ENCODE measurements around the gene KRTCAP3. TPM values are rescaled to one million over a fixed set of nuclear protein-coding genes. Genes with fewer than 3 reads are reported as not detected.
"Not testable (repeated sequence)": the region's sequence is repeated elsewhere in the genome, so short reads cannot be mapped to it uniquely, and the experiment has no call there.

KRTCAP3 gene
- total RNA-seq, 4 donors from 2014 or later, result 3.6 to 18.1 TPM; not detected in 2

DNA sequence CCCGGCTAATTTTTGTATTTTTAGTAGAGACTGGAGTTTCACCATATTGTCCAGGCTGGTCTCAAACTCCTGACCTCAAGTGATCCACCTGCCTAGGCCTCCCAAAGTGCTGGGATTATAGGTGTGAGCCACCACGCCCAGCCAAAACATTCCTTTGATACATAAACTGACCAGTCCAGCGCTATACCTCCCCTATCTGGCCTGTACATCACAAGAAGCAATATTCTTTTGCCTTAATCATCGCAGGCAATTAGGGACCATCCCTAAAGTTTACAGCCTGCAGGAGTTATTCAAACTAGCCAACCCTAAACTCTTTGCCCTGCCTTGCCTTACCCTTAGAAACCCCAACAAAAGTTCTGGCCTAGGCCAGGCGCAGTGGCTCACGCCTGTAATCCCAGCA, 26.0 kb upstream of the KRTCAP3 start:
- no peak for DNase-seq (ENCODE audit: low spot score in 2 of 2)
- Histone ChIP-seq H3K4me3 (no peak overlapping the region), H3K27me3 (no peaks in the 10 kb centered on the region), H3K9me3 (no peaks in the 10 kb centered on the region), H3K36me3 (no peaks in the 10 kb centered on the region), H3K4me1 (no peaks in the 10 kb centered on the region), H3K27ac (no peak overlapping the region)
- WGBS, 2 donors, result 92% methylated on average over 6 of the region's 6 CpGs
- no peak for TF ChIP-seq CTCF (IDR thresholded peaks at IDR 0.05)
- TF ChIP-seq EP300 (IDR thresholded peaks at IDR 0.05), result no peak
- no peak for TF ChIP-seq POLR2A (IDR thresholded peaks at IDR 0.05)

GRCh38 chr2:27420996-27421395, 21.2 kb upstream of the KRTCAP3 start:
- TF ChIP-seq CTCF (IDR thresholded peaks at IDR 0.05) (no peak), POLR2A (IDR thresholded peaks at IDR 0.05) (no peak), EP300 (IDR thresholded peaks at IDR 0.05) (no peak)
- Histone ChIP-seq H3K9me3 (no peaks in the 10 kb centered on the region), H3K27me3 (no peaks in the 10 kb centered on the region), H3K4me1 (no peaks in the 10 kb centered on the region), H3K4me3 (no peak overlapping the region), H3K27ac (no peak overlapping the region), H3K36me3 (no peaks in the 10 kb centered on the region)
- DNase-seq (ENCODE audit: low spot score in 2 of 2), result no peak

- Histone ChIP-seq H3K9me3 (no peaks in the 10 kb centered on the region), H3K4me1 (no peaks in the 10 kb centered on the region), H3K27me3 (no peaks in the 10 kb centered on the region), H3K4me3 (no peak overlapping the region), H3K27ac (no peak overlapping the region), H3K36me3 (no peaks in the 10 kb centered on the region)
- no peak for TF ChIP-seq EP300 (IDR thresholded peaks at IDR 0.05)
- TF ChIP-seq CTCF (IDR thresholded peaks at IDR 0.05), result no peak
- TF ChIP-seq POLR2A (IDR thresholded peaks at IDR 0.05), result no peak
- no peak for DNase-seq (ENCODE audit: low spot score in 2 of 2)
- 79 to 82% methylated on average over 4 of the region's 4 CpGs for WGBS, 2 donors
Observed at GRCh38 chr2:27421660-27422250, 20.4 kb upstream of the KRTCAP3 start.

DNA sequence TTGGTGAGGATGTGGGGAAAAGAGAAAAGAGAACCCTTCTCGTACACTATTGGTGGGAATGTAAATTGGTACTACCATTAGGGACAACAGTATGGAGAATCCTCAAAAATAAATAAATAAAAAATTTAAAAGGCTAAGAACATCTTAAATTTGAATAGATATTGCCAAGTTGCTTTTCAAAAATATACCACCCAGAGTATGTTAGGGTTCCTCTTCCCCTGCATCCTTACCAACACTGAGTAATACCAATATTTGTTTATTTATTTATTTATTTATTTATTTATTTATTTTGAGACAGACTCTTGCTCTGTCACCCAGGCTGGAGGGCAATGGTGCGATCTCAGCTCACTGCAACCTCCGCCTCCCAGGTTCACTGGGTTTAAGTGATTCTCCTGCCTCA, 19.2 kb upstream of the KRTCAP3 start:
- no peak for DNase-seq (ENCODE audit: low spot score in 2 of 2)
- no peak for TF ChIP-seq POLR2A (IDR thresholded peaks at IDR 0.05)
- TF ChIP-seq CTCF (IDR thresholded peaks at IDR 0.05), result no peak
- no peak for TF ChIP-seq EP300 (IDR thresholded peaks at IDR 0.05)
- Histone ChIP-seq H3K36me3 (no peaks in the 10 kb centered on the region), H3K4me1 (peaks cover 0 to 5% (median 0%) of the 10 kb centered on the region in 4 donors), H3K27ac (no peak overlapping the region), H3K9me3 (no peaks in the 10 kb centered on the region), H3K4me3 (no peak overlapping the region), H3K27me3 (no peaks in the 10 kb centered on the region)
- 90 to 93% methylated on average over 3 of the region's 3 CpGs for WGBS, 2 donors

GRCh38 chr2:27425039-27425438, 17.1 kb upstream of the KRTCAP3 start:
- not testable (repeated sequence) for H3K4me3 ChIP-seq; DNase-seq (ENCODE audit: low spot score in 2 of 2); H3K36me3 ChIP-seq; H3K27me3 ChIP-seq; H3K27ac ChIP-seq; H3K9me3 ChIP-seq
- 89 to 96% methylated on average over 10 of the region's 10 CpGs for WGBS, 2 donors
- peaks cover 0 to 11% (median 7%) of the 10 kb centered on the region in 4 donors for H3K4me1 ChIP-seq

DNA sequence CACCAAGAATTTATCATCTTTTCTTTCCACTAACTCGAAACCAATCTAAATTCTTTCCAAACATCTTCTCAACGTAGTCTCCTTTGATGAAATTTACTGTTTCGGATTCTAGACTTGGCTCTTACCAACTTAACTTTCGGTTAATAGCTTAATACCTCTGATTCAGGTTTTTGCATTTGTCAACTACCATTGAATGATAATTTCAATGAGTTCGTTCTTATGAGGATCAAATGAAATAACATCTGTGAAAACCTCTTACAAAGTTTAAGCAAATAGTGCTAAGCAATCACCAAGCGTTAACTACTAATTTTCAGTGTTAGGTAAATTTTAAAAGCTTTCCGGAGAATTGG, 14.3 kb upstream of the KRTCAP3 start:
- Histone ChIP-seq H3K4me3 (peak overlapping the region; percentile 85 to 98 (median 93)), H3K27ac (peak overlapping the region; percentile 95 to 99 (median 98)), H3K36me3 (no peaks in the 10 kb centered on the region), H3K9me3 (no peaks in the 10 kb centered on the region), H3K27me3 (no peaks in the 10 kb centered on the region), H3K4me1 (peaks cover 0 to 39% (median 19%) of the 10 kb centered on the region in 4 donors)
- WGBS, 2 donors, result 15 to 16% methylated on average over 7 of the region's 7 CpGs
- no peak for DNase-seq (ENCODE audit: low spot score in 2 of 2)
- TF ChIP-seq CTCF (IDR thresholded peaks at IDR 0.05), result no peak
- TF ChIP-seq POLR2A (IDR thresholded peaks at IDR 0.05), result no peak
- no peak for TF ChIP-seq EP300 (IDR thresholded peaks at IDR 0.05)
